ENCODE data around the gene MUC21. TPM values are rescaled to one million over a fixed set of nuclear protein-coding genes. Genes with fewer than 3 reads are reported as not detected.

Gene MUC21
- total and polyA plus RNA-seq, 2 donors (not counting 3 experiments of a cell fraction or from before 2014, with no cell fraction given), result not detected

DNA sequence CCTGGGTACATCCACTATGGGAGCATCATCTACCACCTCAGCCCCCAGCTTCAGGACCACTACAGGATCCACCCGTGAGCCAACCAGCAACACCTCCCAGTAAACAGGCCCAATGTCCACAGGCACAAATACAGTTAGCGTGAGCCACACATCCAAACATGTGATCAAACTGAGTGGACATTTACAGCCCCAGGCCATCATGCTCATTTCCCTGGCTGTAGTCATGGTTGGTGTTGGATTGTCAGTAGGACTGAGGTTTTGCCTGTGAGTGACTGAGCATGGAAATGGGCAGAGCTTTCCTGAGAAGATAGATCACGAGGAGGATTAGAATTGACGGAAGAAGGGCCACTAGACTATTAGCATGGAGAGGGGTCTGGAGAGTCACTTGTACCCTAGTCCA lies 10.7 kb upstream of the MUC21 start:
- intact Hi-C loops (cut with micrococcal nuclease), result no loop called here
- POLR2A ChIA-PET, result no interaction called here
- Histone ChIP-seq H3K9me3 (replicated peaks; ENCODE audit: control insufficient read depth, insufficient read depth, low read length) (no peaks in the 10 kb centered on the region), H4K20me1 (replicated peaks; ENCODE audit: control insufficient read depth, extremely low read depth, insufficient read depth, low read length) (no peaks in the 10 kb centered on the region), H3K27ac (ENCODE audit: insufficient read depth, low read depth, low read length) (no peak overlapping the region), H3K4me3 (replicated peaks in 1 of 3; ENCODE audit: insufficient read depth in 1 of 3, low read depth in 1 of 3, low read length in 3 of 3) (no peak overlapping the region), H3K9me1 (replicated peaks; ENCODE audit: control insufficient read depth, extremely low read depth, insufficient read depth, low read length) (no peaks in the 10 kb centered on the region), H3K79me2 (ENCODE audit: control insufficient read depth, insufficient read depth, low read length) (no peaks in the 10 kb centered on the region), H3K27me3 (ENCODE audit: control insufficient read depth in 2 of 2, insufficient read depth in 2 of 2, low read length in 2 of 2) (peaks cover 2 to 7% of the 10 kb centered on the region in 2 experiments), H3K4me2 (ENCODE audit: insufficient read depth, low read length) (no peak overlapping the region), H3K9ac (replicated peaks; ENCODE audit: extremely low read depth, insufficient read depth, low read length) (no peak overlapping the region), H3K4me1 (ENCODE audit: control insufficient read depth, extremely low read depth, insufficient read depth, low read length) (no peaks in the 10 kb centered on the region), H2AFZ (ENCODE audit: low read depth, low read length) (no peak overlapping the region), H3K36me3 (ENCODE audit: control insufficient read depth in 2 of 2, extremely low read depth in 1 of 2, insufficient read depth in 2 of 2, low read length in 2 of 2) (no peaks in the 10 kb centered on the region)
- dilution Hi-C loops (cut with MboI; ENCODE audit: extremely low pct_ligation_motif_present, low sequenced_read_pairs), result no loop called here
- CTCF ChIA-PET, result interaction anchor here (1.1 kb wide), 1 partner anchor 30 kb away, joined by 3 read pairs; no protein-coding TSS in a partner anchor
- no TSS peak for BruUV-seq (replicated peaks)
- TF ChIP-seq, protein P1, sequence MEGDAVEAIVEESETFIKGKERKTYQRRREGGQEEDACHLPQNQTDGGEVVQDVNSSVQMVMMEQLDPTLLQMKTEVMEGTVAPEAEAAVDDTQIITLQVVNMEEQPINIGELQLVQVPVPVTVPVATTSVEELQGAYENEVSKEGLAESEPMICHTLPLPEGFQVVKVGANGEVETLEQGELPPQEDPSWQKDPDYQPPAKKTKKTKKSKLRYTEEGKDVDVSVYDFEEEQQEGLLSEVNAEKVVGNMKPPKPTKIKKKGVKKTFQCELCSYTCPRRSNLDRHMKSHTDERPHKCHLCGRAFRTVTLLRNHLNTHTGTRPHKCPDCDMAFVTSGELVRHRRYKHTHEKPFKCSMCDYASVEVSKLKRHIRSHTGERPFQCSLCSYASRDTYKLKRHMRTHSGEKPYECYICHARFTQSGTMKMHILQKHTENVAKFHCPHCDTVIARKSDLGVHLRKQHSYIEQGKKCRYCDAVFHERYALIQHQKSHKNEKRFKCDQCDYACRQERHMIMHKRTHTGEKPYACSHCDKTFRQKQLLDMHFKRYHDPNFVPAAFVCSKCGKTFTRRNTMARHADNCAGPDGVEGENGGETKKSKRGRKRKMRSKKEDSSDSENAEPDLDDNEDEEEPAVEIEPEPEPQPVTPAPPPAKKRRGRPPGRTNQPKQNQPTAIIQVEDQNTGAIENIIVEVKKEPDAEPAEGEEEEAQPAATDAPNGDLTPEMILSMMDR (IDR thresholded peaks at IDR 0.05; ENCODE audit: extremely low read depth in 1 of 2, insufficient read depth in 1 of 2, low read depth in 1 of 2, low read length in 2 of 2), result no peak
- no peak for TF ChIP-seq GATA2 (IDR thresholded peaks at IDR 0.05; ENCODE audit: insufficient read depth, insufficient read length, low read depth, low read length)
- TF ChIP-seq POLR2AphosphoS5 (IDR thresholded peaks at IDR 0.05; ENCODE audit: insufficient read depth, low read depth, low read length), result no peak
- TF ChIP-seq, protein P2, sequence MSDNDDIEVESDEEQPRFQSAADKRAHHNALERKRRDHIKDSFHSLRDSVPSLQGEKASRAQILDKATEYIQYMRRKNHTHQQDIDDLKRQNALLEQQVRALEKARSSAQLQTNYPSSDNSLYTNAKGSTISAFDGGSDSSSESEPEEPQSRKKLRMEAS (IDR thresholded peaks at IDR 0.05; ENCODE audit: insufficient read depth, insufficient read length), result no peak
- TF ChIP-seq MYC (IDR thresholded peaks at IDR 0.05; ENCODE audit: low read depth, low read length), result no peak
- TF ChIP-seq FOS (IDR thresholded peaks at IDR 0.05; ENCODE audit: borderline replicate concordance, insufficient read depth, low read length), result no peak
- TF ChIP-seq POLR2A (IDR thresholded peaks at IDR 0.05; ENCODE audit: low read depth, low read length), result no peak
- no peak for TF ChIP-seq EZH2 (IDR thresholded peaks at IDR 0.05; ENCODE audit: borderline replicate concordance, low read depth, low read length, severe bottlenecking)
- no peak for TF ChIP-seq JUN (IDR thresholded peaks at IDR 0.05; ENCODE audit: borderline replicate concordance, insufficient read depth, insufficient read length, low read depth)
- no peak for DNase-seq (ENCODE audit: low read depth, low spot score)
- no peak for FAIRE-seq

All from endothelial cell of umbilical vein (primary cell).